Neural progenitor cell (in vitro differentiated cells): Measurements from ENCODE around the gene BRINP3. TPM values are rescaled to one million over a fixed set of nuclear protein-coding genes. Genes with fewer than 3 reads are reported as not detected.
A peak's percentile ranks its signal among the peaks of the same experiment; 100 is the strongest.

Experiments
- DNase-seq: peaks from one replicate; pipeline ENCODE4 v3.0.0-alpha.2; 2016; ENCODE audit warnings: low spot score
- H2AFZ ChIP-seq: fragments of 200-600 bp; sonication (generic); replicated peaks from 2 replicates; pipeline ENCODE4 v1.6.1; 2016; ENCODE audit warnings: antibody characterized with exemption
- H3F3A ChIP-seq: fragments of 200-600 bp; sonication (generic); 2 replicates; pipeline ENCODE4 v1.6.1; 2016; ENCODE audit warnings: antibody characterized with exemption, low read depth
- H3K27ac ChIP-seq: fragments of 200-600 bp; sonication (generic); 2 replicates; pipeline ENCODE4 v1.5.1; 2016; ENCODE audit warnings: mild to moderate bottlenecking
- H3K27me3 ChIP-seq: fragments of 200-600 bp; sonication (generic); 2 replicates; pipeline ENCODE4 v1.6.1; 2016; ENCODE audit warnings: mild to moderate bottlenecking, moderate library complexity
- H3K36me3 ChIP-seq: fragments of 200-600 bp; sonication (generic); 2 replicates; pipeline ENCODE4 v1.5.1; 2016
- H3K4me1 ChIP-seq: fragments of 200-600 bp; sonication (generic); 2 replicates; pipeline ENCODE4 v1.6.1; 2016; ENCODE audit warnings: mixed run types
- H3K4me2 ChIP-seq: fragments of 200-600 bp; sonication (generic); 2 replicates; pipeline ENCODE4 v1.6.1; 2016
- H3K4me3 ChIP-seq: fragments of 200-600 bp; sonication (generic); 2 replicates; pipeline ENCODE4 v1.5.1; 2016
- H3K79me2 ChIP-seq: fragments of 200-600 bp; sonication (generic); 2 replicates; pipeline ENCODE4 v1.6.1; 2016; ENCODE audit warnings: low read depth
- H3K9ac ChIP-seq: fragments of 200-600 bp; sonication (generic); 2 replicates; pipeline ENCODE4 v1.6.1; 2016
- H3K9me3 ChIP-seq: fragments of 200-600 bp; sonication (generic); 2 replicates; pipeline ENCODE4 v1.5.1; 2016; ENCODE audit warnings: low read depth
- H4K20me1 ChIP-seq: fragments of 200-600 bp; sonication (generic); 2 replicates; pipeline ENCODE4 v1.6.1; 2016; ENCODE audit warnings: low read depth
- H3K27ac Mint-ChIP-seq: 3 replicates; pipeline ENCODE4 v1.8.0; 2021; ENCODE audit warnings: mixed read lengths
- H3K27me3 Mint-ChIP-seq: 2 replicates; pipeline ENCODE4 v1.8.0; 2022; ENCODE audit warnings: low read depth, mild to moderate bottlenecking, inconsistent platforms, moderate library complexity, mixed read lengths; ENCODE audit not compliant: insufficient read depth
- H3K36me3 Mint-ChIP-seq: 3 replicates; pipeline ENCODE4 v1.8.0; 2021; ENCODE audit warnings: mixed read lengths
- H3K4me1 Mint-ChIP-seq: 3 replicates; pipeline ENCODE4 v1.8.0; 2021; ENCODE audit warnings: mixed read lengths
- H3K4me3 Mint-ChIP-seq: 3 replicates; pipeline ENCODE4 v1.8.0; 2021; ENCODE audit warnings: mild to moderate bottlenecking, moderate library complexity, mixed read lengths
- H3K9me3 Mint-ChIP-seq: 3 replicates; pipeline ENCODE4 v1.8.0; 2020; ENCODE audit warnings: mixed read lengths
- CTCF ChIP-seq: fragments of 200-600 bp; sonication (generic); IDR thresholded peaks from 2 replicates; pipeline ENCODE4 v1.5.1; 2017; ENCODE audit warnings: antibody characterized with exemption, mild to moderate bottlenecking
- EZH2 ChIP-seq: fragments of 200-600 bp; sonication (generic); IDR thresholded peaks from 2 replicates; pipeline ENCODE4 v1.6.1; 2017; ENCODE audit warnings: antibody characterized with exemption, mild to moderate bottlenecking, moderate library complexity
- EZH2phosphoT487 ChIP-seq: fragments of 200-600 bp; sonication (generic); IDR thresholded peaks from 2 replicates; pipeline ENCODE4 v1.6.1; 2017; ENCODE audit warnings: antibody characterized with exemption
- total RNA-seq: library from RNA; depleted of rRNA; stranded (reverse); fragments of >200 nt; gene quantifications from 2 replicates; pipeline ENCODE4 v1.2.3, GENCODE V29; 2015; ENCODE audit warnings: low replicate concordance

Gene BRINP3
- total RNA-seq, 1 donor from 2014 or later: not detected

- no peak overlapping the region for H3K4me3 Mint-ChIP-seq
- H3K27me3 Mint-ChIP-seq: no peaks in the 10 kb centered on the region
- H2AFZ ChIP-seq: no peak overlapping the region
- H3K36me3 Mint-ChIP-seq: peaks cover under 1% of the 10 kb centered on the region
- H3K4me2 ChIP-seq: no peak overlapping the region
- H3K79me2 ChIP-seq: no peaks in the 10 kb centered on the region
- peaks cover 8% of the 10 kb centered on the region for H3K4me1 Mint-ChIP-seq
- no peaks in the 10 kb centered on the region for H3K4me1 ChIP-seq
- TF ChIP-seq CTCF (no peak), EZH2phosphoT487 (no peak), EZH2 (no peak)
- no peaks in the 10 kb centered on the region for H3K27me3 ChIP-seq
- no peak for DNase-seq
- no peak overlapping the region for H3K27ac Mint-ChIP-seq
- no peak overlapping the region for H3K4me3 ChIP-seq
- no peak overlapping the region for H3K27ac ChIP-seq
- H3K9me3 Mint-ChIP-seq: peaks cover 6% of the 10 kb centered on the region
- no peaks in the 10 kb centered on the region for H3K36me3 ChIP-seq
- no peaks in the 10 kb centered on the region for H4K20me1 ChIP-seq
- no peaks in the 10 kb centered on the region for H3K9me3 ChIP-seq
- H3K9ac ChIP-seq: no peak overlapping the region
- no peaks in the 10 kb centered on the region for H3F3A ChIP-seq
Observed at GRCh38 chr1:190196020-190196419, 281.6 kb downstream of the BRINP3 start.

GRCh38 chr1:190193508-190194115 lies 284.1 kb downstream of the BRINP3 start:
- Mint-ChIP-seq H3K9me3 (peaks cover 2% of the 10 kb centered on the region), H3K27me3 (peaks cover 2% of the 10 kb centered on the region), H3K4me1 (peaks cover 8% of the 10 kb centered on the region), H3K27ac (peak overlapping the region; percentile 8), H3K36me3 (no peaks in the 10 kb centered on the region), H3K4me3 (no peak overlapping the region)
- H3K36me3 ChIP-seq: no peaks in the 10 kb centered on the region
- no peaks in the 10 kb centered on the region for H3K27me3 ChIP-seq
- no peak overlapping the region for H3K27ac ChIP-seq
- DNase-seq: no peak
- no peak overlapping the region for H3K4me3 ChIP-seq
- no peaks in the 10 kb centered on the region for H3K4me1 ChIP-seq
- TF ChIP-seq CTCF: no peak
- no peak for TF ChIP-seq EZH2
- no peak for TF ChIP-seq EZH2phosphoT487
- peak overlapping the region; percentile 32 for H2AFZ ChIP-seq
- no peaks in the 10 kb centered on the region for H3K9me3 ChIP-seq
- no peaks in the 10 kb centered on the region for H3F3A ChIP-seq
- no peak overlapping the region for H3K4me2 ChIP-seq
- H4K20me1 ChIP-seq: no peaks in the 10 kb centered on the region
- H3K79me2 ChIP-seq: no peaks in the 10 kb centered on the region
- no peak overlapping the region for H3K9ac ChIP-seq

- no peak overlapping the region for H3K9ac ChIP-seq
- Mint-ChIP-seq H3K27ac (no peak overlapping the region), H3K9me3 (no peaks in the 10 kb centered on the region), H3K27me3 (peaks cover 2% of the 10 kb centered on the region), H3K36me3 (no peaks in the 10 kb centered on the region), H3K4me3 (no peak overlapping the region), H3K4me1 (peaks cover 8% of the 10 kb centered on the region)
- no peaks in the 10 kb centered on the region for H3K9me3 ChIP-seq
- H3K4me1 ChIP-seq: no peaks in the 10 kb centered on the region
- H4K20me1 ChIP-seq: no peaks in the 10 kb centered on the region
- TF ChIP-seq EZH2 (no peak), CTCF (no peak), EZH2phosphoT487 (no peak)
- no peaks in the 10 kb centered on the region for H3K27me3 ChIP-seq
- no peak overlapping the region for H3K27ac ChIP-seq
- no peaks in the 10 kb centered on the region for H3K36me3 ChIP-seq
- no peaks in the 10 kb centered on the region for H3K79me2 ChIP-seq
- no peak for DNase-seq
- no peak overlapping the region for H2AFZ ChIP-seq
- H3K4me2 ChIP-seq: no peak overlapping the region
- no peak overlapping the region for H3K4me3 ChIP-seq
- H3F3A ChIP-seq: no peaks in the 10 kb centered on the region
Observed at GRCh38 chr1:190192627-190193026, 285.0 kb downstream of the BRINP3 start.
